ENCODE measurements around the gene RAB15.

DNA sequence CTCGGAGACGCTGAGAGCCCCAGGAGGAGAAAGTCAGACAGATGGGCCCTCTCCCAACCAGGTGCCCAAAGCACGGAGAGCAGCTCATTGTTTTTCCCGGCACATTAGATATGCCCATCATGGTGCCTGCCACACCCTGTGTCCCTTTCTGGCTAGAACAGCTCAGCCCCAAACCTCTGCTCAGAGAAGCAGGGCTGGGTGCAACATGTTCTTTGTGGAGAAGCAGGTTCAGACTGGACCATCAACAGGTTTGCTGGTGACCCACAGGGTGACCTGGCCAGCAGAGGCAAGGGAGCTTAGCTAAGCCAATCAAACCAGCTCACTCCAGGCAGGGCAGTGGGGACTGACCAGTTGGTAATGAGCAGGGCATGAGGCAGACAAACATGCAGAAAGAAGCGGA lies 13.4 kb downstream of the RAB15 start:
- TF ChIP-seq, protein P1, sequence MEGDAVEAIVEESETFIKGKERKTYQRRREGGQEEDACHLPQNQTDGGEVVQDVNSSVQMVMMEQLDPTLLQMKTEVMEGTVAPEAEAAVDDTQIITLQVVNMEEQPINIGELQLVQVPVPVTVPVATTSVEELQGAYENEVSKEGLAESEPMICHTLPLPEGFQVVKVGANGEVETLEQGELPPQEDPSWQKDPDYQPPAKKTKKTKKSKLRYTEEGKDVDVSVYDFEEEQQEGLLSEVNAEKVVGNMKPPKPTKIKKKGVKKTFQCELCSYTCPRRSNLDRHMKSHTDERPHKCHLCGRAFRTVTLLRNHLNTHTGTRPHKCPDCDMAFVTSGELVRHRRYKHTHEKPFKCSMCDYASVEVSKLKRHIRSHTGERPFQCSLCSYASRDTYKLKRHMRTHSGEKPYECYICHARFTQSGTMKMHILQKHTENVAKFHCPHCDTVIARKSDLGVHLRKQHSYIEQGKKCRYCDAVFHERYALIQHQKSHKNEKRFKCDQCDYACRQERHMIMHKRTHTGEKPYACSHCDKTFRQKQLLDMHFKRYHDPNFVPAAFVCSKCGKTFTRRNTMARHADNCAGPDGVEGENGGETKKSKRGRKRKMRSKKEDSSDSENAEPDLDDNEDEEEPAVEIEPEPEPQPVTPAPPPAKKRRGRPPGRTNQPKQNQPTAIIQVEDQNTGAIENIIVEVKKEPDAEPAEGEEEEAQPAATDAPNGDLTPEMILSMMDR (IDR thresholded peaks at IDR 0.05) = no peak
- TF ChIP-seq POLR2A (IDR thresholded peaks at IDR 0.05) = no peak
